HUES64 (cell line): ENCODE results near the gene NUP107.

Experiments
- H3K27ac ChIP-seq: 2 replicates; pipeline ENCODE4 v1.7.0; 2013; ENCODE audit warnings: low read depth, low read length, inconsistent platforms
- H3K27me3 ChIP-seq: 2 replicates; pipeline ENCODE4 v1.6.1; 2013; ENCODE audit warnings: mild to moderate bottlenecking, low read length; ENCODE audit not compliant: insufficient read depth
- H3K36me3 ChIP-seq: 2 replicates; pipeline ENCODE4 v1.6.1; 2013; ENCODE audit warnings: mild to moderate bottlenecking, low read length; ENCODE audit not compliant: insufficient read depth
- H3K4me1 ChIP-seq: 2 replicates; pipeline ENCODE4 v1.6.1; 2013; ENCODE audit warnings: mild to moderate bottlenecking, low read length, moderate library complexity; ENCODE audit not compliant: insufficient read depth
- H3K4me3 ChIP-seq: 2 replicates; pipeline ENCODE4 v1.5.1; 2013; ENCODE audit warnings: mild to moderate bottlenecking, low read length, moderate library complexity
- H3K9ac ChIP-seq: 2 replicates; pipeline ENCODE4 v1.6.1; 2013; ENCODE audit warnings: mild to moderate bottlenecking, low read depth, low read length
- H3K9me3 ChIP-seq: 2 replicates; pipeline ENCODE4 v1.6.1; 2013; ENCODE audit warnings: low read depth, low read length; ENCODE audit not compliant: insufficient read depth
- WGBS: fragments of 150-250, 120-280 bp; methylation state at CpG from one replicate; pipeline ENCODE4 v1.1.7; 2013; ENCODE audit warnings: missing lambda C conversion rate; 5-methylcytosine and 5-hydroxymethylcytosine counted together

Gene NUP107

DNA sequence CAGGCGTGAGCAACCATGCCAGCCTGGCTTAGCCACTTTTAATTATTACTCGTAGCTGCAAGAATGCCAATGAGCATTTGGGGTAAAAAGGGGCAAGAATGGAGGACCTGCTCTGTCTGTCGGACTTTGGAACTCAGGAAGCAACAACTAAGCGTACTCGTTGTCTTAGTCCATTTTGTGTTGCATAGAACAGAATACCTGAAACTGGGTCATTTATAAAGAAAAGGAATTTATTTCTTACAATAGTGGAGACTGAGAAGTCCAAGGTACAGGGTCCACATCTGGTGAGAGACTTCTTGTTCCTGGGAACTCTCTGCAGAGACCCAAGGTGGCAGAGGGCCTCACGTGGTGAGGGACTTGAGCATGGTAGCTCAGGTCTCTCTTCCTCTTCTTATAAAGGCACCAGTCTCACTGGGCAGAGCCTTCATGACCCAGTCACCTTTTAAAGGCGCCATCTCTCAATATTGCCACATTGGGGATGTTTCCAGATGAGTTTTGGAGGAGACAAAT is 88.4 kb downstream of the NUP107 start:
- Histone ChIP-seq H3K27ac (no peak overlapping the region), H3K36me3 (no peaks in the 10 kb centered on the region), H3K4me1 (no peaks in the 10 kb centered on the region), H3K9ac (no peak overlapping the region), H3K9me3 (no peaks in the 10 kb centered on the region), H3K4me3 (no peak overlapping the region), H3K27me3 (no peaks in the 10 kb centered on the region)
- WGBS: 95% methylated on average over 6 of the region's 7 CpGs

DNA sequence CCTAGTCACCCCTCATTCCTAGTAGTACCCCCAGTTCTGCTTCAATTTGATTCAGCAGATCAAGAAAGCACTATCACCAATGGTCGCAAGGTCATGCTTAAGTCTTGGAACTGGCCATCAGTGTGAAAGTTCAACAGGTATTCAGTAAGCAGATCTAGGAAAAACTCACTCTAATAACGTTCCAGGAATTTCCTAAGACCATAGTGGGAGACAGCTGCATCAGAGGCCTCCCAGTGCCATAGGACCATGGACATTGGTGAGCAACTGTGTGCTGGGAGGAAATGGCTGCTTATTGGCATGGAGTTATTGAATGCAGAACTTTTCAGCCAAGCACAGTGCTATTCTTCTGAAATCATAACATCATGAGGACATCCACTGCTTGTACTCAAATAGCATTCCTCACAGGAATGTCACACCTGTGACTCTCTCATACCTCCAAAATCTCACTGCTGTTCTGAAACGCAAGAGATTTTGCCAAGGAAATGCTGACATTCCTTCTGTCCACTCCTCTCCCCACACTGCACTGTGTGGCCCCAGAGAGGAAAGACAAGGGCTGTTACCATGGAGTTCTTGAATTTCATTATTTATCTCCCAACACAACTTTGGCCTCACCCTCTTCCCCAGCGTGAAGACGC is 90.3 kb downstream of the NUP107 start:
- H3K9me3 ChIP-seq: no peaks in the 10 kb centered on the region
- no peaks in the 10 kb centered on the region for H3K27me3 ChIP-seq
- H3K27ac ChIP-seq: no peak overlapping the region
- no peaks in the 10 kb centered on the region for H3K36me3 ChIP-seq
- H3K4me1 ChIP-seq: no peaks in the 10 kb centered on the region
- no peak overlapping the region for H3K4me3 ChIP-seq
- no peak overlapping the region for H3K9ac ChIP-seq
- 90% methylated on average over 5 of the region's 5 CpGs for WGBS

DNA sequence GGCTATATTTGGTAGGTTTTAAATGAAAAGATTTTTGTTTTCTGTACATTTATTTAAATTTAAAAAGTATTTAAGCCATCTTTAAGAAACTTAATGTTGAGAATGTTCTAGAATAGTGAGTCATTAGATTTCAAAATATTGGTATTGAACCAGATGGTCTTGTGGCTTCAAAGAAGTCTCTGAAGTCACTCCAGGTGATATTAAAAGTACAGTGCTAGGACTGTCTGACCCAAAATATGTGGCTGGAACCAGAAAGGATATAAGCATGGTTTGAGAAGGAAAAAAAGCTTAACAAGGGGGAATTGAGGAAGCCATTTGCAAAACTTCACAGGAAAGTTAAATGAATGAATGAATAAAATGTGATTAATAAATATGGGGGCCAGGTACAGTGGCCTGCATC is 92.5 kb downstream of the NUP107 start:
- no peaks in the 10 kb centered on the region for H3K4me1 ChIP-seq
- H3K27ac ChIP-seq: no peak overlapping the region
- no peaks in the 10 kb centered on the region for H3K36me3 ChIP-seq
- no peaks in the 10 kb centered on the region for H3K27me3 ChIP-seq
- H3K4me3 ChIP-seq: no peak overlapping the region
- H3K9me3 ChIP-seq: no peaks in the 10 kb centered on the region
- H3K9ac ChIP-seq: no peak overlapping the region

DNA sequence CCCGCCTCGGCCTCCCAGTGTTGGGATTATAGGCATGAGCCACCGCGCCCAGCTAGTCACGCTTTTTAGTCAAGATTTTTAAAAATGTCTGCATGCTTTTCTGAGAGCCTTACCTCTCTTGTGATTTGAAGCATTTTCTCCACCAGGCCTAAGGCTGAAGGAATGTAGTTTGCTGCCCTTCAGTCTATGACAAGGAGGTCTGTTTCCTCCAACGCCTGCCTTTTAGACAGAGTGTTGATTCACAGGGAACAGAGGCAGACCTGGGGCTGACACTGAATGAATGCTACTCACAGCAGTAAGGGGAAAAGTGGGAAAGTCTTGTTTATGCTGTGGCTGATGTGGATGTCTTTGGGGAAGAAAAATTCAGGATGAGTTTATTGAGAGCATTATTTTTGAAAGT is 94.0 kb downstream of the NUP107 start:
- H3K27ac ChIP-seq: no peak overlapping the region
- 90% methylated on average over 6 of the region's 6 CpGs for WGBS
- no peaks in the 10 kb centered on the region for H3K4me1 ChIP-seq

DNA sequence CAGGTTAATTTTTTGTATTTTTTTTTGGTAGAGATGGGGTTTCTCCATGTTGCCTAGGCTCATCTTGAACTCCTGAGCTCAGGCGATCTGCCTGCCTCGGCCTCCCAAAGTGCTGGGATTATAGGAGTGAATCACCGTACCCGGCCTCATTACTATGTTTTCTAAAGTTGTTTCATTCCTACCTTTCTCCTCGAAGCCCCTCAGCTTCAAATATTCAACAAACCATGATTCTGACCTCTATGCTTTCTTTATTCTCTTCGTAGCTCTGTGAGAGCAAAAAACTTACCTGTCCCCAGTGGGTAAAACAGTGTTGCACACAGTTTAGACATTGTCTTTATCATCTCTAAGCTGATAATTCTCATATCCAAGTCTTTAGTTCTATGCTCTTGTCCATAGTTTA is 95.0 kb downstream of the NUP107 start:
- Histone ChIP-seq H3K27ac (no peak overlapping the region), H3K9me3 (no peaks in the 10 kb centered on the region), H3K4me3 (no peak overlapping the region), H3K36me3 (no peaks in the 10 kb centered on the region), H3K27me3 (no peaks in the 10 kb centered on the region), H3K9ac (no peak overlapping the region), H3K4me1 (no peaks in the 10 kb centered on the region)
- WGBS: 90% methylated on average over 6 of the region's 6 CpGs

More for the DNA sequence above, 94.0 kb downstream of the NUP107 start:
- H3K36me3 ChIP-seq: no peaks in the 10 kb centered on the region
- no peaks in the 10 kb centered on the region for H3K9me3 ChIP-seq
- no peak overlapping the region for H3K4me3 ChIP-seq
- no peaks in the 10 kb centered on the region for H3K27me3 ChIP-seq
- no peak overlapping the region for H3K9ac ChIP-seq

DNA sequence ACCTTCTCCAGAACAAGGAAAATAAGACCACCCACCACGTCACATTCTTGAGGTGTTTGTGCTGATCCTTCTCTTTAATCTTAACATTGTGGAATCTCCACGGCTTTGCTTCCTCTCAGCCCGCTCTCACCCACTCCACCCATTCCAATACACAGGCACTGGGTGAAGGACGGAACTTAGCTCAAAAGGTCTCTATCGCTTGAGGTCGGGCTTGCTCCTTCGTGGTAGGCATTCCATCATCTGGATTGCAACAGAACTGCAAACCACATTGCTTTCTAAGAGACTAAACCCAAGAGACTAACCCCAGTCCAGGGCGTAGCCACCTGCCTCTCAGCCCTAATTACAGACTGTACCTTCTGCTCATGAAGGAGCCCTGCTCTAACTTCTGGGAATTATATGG is 97.2 kb downstream of the NUP107 start:
- H3K4me1 ChIP-seq: peaks cover 6% of the 10 kb centered on the region
- H3K27ac ChIP-seq: no peak overlapping the region
- H3K9me3 ChIP-seq: no peaks in the 10 kb centered on the region
- H3K9ac ChIP-seq: no peak overlapping the region
- no peak overlapping the region for H3K4me3 ChIP-seq
- no peaks in the 10 kb centered on the region for H3K27me3 ChIP-seq
- no peaks in the 10 kb centered on the region for H3K36me3 ChIP-seq
- WGBS: 86% methylated on average over 8 of the region's 8 CpGs

DNA sequence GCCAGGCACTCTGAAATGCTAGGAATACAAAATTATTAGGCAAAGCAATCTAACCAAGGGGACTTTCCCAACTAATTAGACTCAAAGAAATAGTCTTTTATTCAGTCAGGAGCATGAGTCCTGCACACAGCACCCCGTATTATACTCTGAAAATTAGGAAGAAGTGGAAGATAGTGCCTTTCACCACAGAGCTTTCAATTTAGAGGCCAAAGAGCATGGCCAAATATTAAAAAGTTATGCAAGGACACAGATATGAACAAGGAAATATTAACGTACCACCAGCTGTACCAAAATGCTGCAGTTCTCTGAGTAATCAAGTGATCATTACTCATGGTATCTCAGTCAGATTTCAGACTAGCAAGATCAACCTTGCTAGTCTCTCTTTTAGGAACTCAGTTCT is 98.6 kb downstream of the NUP107 start:
- H3K27me3 ChIP-seq: no peaks in the 10 kb centered on the region
- WGBS: 94% methylated on average over 2 of the region's 2 CpGs
- no peak overlapping the region for H3K27ac ChIP-seq
- H3K36me3 ChIP-seq: no peaks in the 10 kb centered on the region
- H3K9ac ChIP-seq: no peak overlapping the region
- no peak overlapping the region for H3K4me3 ChIP-seq
- peaks cover 6% of the 10 kb centered on the region for H3K4me1 ChIP-seq
- H3K9me3 ChIP-seq: no peaks in the 10 kb centered on the region

DNA sequence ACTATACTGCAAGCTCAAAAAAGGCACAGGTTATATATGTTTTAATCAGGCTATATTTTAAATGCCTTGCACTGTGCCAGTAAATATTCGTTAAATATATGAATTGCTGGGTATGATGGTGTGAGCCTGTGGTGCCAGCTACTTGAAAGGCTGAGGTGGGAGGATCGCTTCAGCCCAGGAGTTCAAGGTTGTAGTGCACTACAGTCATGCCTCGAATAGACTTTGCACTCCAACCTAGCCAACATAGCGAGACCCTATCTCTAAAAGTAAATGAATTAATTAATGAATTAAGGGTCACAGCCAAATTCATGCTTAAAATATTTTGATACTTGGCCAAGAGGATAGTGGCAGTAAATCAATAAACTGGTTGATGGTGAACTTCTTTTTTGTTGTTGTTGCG is 99.0 kb downstream of the NUP107 start:
- Histone ChIP-seq H3K9me3 (no peaks in the 10 kb centered on the region), H3K4me1 (peaks cover 6% of the 10 kb centered on the region), H3K4me3 (no peak overlapping the region), H3K27me3 (no peaks in the 10 kb centered on the region), H3K27ac (no peak overlapping the region), H3K9ac (no peak overlapping the region), H3K36me3 (no peaks in the 10 kb centered on the region)
- 97% methylated on average over 3 of the region's 5 CpGs for WGBS

DNA sequence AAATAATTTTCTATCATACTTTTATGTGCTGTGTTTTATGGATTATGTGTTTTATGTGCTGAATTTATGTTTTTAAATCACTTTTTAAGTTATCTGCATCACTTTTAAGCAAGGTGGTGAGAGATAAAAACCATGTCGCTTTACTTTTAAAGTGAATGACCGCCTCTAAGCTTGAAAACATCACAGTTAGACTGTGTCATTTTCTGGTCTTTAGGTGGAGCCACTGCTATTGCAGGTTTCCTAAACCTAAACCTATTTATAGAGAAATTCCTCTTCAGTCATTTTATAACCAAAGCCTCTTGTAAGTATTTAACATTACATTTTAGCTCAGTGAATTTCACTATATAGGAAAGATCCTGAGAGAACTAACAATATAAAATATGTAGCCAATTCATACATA is 100.2 kb downstream of the NUP107 start:
- WGBS: 89% methylated on average over 2 of the region's 2 CpGs
- no peaks in the 10 kb centered on the region for H3K27me3 ChIP-seq
- H3K9ac ChIP-seq: no peak overlapping the region
- peaks cover 6% of the 10 kb centered on the region for H3K4me1 ChIP-seq
- no peak overlapping the region for H3K4me3 ChIP-seq
- H3K36me3 ChIP-seq: no peaks in the 10 kb centered on the region
- H3K9me3 ChIP-seq: no peaks in the 10 kb centered on the region
- H3K27ac ChIP-seq: no peak overlapping the region

DNA sequence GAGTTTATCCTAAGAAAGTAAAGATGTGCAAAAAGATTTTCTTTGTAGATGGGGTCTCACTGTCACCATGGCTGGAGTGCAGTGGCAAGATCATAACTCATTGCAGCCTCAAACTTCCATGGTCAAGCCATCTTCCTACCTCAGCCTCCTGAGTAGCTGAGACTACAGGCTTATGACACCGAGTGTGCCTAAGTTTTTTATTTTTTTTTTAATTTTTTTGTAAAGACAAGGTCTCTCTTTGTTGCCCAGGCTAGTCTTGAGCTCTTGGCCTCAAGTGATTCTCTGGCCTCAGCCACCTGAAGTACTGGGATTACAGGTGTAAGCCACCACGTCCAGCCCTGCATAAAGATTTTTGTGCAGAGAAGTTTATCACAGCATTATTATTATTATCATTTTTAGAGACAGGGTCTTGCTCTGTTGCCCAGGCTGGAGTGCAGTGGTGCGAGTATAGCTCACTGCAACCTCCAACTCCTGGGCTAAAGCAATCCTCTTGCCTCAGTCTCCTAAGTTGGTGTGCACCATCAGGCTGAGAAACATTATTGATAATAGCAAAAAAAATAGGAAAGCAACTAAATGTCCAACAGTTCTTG is 101.9 kb downstream of the NUP107 start:
- H3K9me3 ChIP-seq: no peaks in the 10 kb centered on the region
- 95% methylated on average over 2 of the region's 3 CpGs for WGBS
- H3K4me3 ChIP-seq: no peak overlapping the region
- no peak overlapping the region for H3K9ac ChIP-seq
- peaks cover 6% of the 10 kb centered on the region for H3K4me1 ChIP-seq
- H3K27me3 ChIP-seq: no peaks in the 10 kb centered on the region
- H3K36me3 ChIP-seq: no peaks in the 10 kb centered on the region
- H3K27ac ChIP-seq: no peak overlapping the region

DNA sequence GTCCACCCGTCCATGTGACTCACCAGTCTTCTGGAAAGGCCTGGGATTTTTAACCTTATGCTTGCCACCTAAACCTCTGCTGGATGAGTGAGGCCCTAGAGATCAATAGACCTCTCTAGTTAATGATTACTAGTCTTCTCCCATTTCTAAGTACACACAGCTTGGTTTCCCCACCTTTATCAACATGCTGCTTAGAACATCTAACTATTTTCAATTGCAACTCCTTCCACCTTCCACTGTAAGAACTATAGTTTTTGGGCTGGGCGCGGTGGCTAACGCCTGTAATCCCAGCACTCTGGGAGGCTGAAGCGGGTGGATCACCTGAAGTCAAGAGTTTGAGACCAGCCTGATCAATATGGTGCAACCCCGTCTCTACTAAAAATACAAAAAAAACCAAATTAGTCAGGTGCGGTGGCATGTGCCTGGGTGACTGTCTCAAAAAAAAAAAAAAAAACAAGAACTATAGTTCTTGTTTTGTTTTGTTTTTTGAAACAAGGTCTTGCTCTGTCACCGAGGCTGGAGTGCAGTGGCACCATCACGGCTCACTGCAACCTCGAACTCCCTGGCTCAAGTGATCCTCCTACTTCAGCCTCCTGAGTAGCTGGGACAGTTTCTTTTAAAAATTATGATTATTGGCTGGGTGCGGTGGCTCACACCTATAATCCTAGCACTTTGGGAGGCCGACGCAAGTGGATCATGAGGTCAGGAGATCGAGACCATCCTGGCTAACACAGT is 102.5 kb downstream of the NUP107 start:
- 96% methylated on average over 14 of the region's 14 CpGs for WGBS
- Histone ChIP-seq H3K36me3 (no peaks in the 10 kb centered on the region), H3K27ac (no peak overlapping the region), H3K4me1 (peaks cover 6% of the 10 kb centered on the region), H3K9me3 (no peaks in the 10 kb centered on the region), H3K4me3 (no peak overlapping the region), H3K9ac (no peak overlapping the region), H3K27me3 (no peaks in the 10 kb centered on the region)
